CD14-positive monocyte (primary cell): Measurements from ENCODE around the gene PLPP6. TPM values are rescaled to one million over a fixed set of nuclear protein-coding genes. Genes with fewer than 3 reads are reported as not detected.

Source experiments
- DNase-seq, 3 donors: peaks; one replicate each; pipeline ENCODE4 v3.0.0-alpha.2; 2011 to 2022
- H2AFZ ChIP-seq: 2 replicates; pipeline ENCODE4 v1.6.0; 2012; ENCODE audit warnings: mild to moderate bottlenecking, low read depth, low read length, inconsistent platforms; ENCODE audit not compliant: insufficient read depth, poor library complexity, severe bottlenecking
- H3K27ac ChIP-seq, 2 donors: 1 replicate in 1 of 2; 2 replicates in 1 of 2; pipeline ENCODE4 v1.5.1; 2012 to 2013; ENCODE audit warnings: low read length in 2 of 2, control low read depth in 1 of 2, inconsistent platforms in 1 of 2, low read depth in 1 of 2, mild to moderate bottlenecking in 1 of 2
- H3K27me3 ChIP-seq, 2 donors: one replicate each; pipeline versions ENCODE4 v1.6.0 to v1.6.1; 2011 to 2013; ENCODE audit warnings: low read length in 2 of 2; ENCODE audit not compliant: control insufficient read depth in 2 of 2, insufficient read depth in 2 of 2
- H3K36me3 ChIP-seq, 2 donors: replicated peaks in 1 of 2; 1 replicate in 1 of 2; 2 replicates in 1 of 2; pipeline versions ENCODE4 v1.5.1 to v1.6.1; 2012 to 2013; ENCODE audit warnings: low read length in 2 of 2, control low read depth in 1 of 2, inconsistent platforms in 1 of 2, mild to moderate bottlenecking in 1 of 2; ENCODE audit not compliant: insufficient read depth in 2 of 2, control insufficient read depth in 1 of 2
- H3K4me1 ChIP-seq, 2 donors: 1 replicate in 1 of 2; 2 replicates in 1 of 2; pipeline versions ENCODE4 v1.5.1 to v1.6.1; 2012 to 2013; ENCODE audit warnings: low read length in 2 of 2, control low read depth in 1 of 2, inconsistent platforms in 1 of 2, mild to moderate bottlenecking in 1 of 2, moderate library complexity in 1 of 2; ENCODE audit not compliant: insufficient read depth in 2 of 2, control insufficient read depth in 1 of 2
- H3K4me2 ChIP-seq: replicated peaks from 2 replicates; pipeline ENCODE3; 2012; ENCODE audit warnings: low read length, moderate library complexity, mild to moderate bottlenecking; ENCODE audit not compliant: poor library complexity, severe bottlenecking; ENCODE audit errors: extremely low read depth
- H3K4me3 ChIP-seq, 3 experiments: fragments of 200-600 bp in 1 of 3; sonication (generic) in 1 of 3; replicated peaks in 1 of 3; 1 replicate in 2 of 3; 2 replicates in 1 of 3; pipeline ENCODE4 v1.5.1; 2011 to 2013; ENCODE audit warnings: low read length in 3 of 3, mild to moderate bottlenecking in 3 of 3, control low read depth in 2 of 3, low read depth in 2 of 3, inconsistent platforms in 1 of 3, moderate library complexity in 1 of 3
- H3K79me2 ChIP-seq: 2 replicates; pipeline ENCODE4 v1.6.0; 2012; ENCODE audit warnings: mild to moderate bottlenecking, control low read depth, inconsistent platforms, low read length, moderate library complexity; ENCODE audit not compliant: insufficient read depth
- H3K9ac ChIP-seq: 2 replicates; pipeline ENCODE4 v1.6.0; 2017; ENCODE audit warnings: low read length, mild to moderate bottlenecking; ENCODE audit not compliant: insufficient read depth, poor library complexity, severe bottlenecking
- H3K9me3 ChIP-seq, 2 donors: replicated peaks in 1 of 2; 1 replicate in 1 of 2; 2 replicates in 1 of 2; pipeline versions ENCODE4 v1.5.1 to v1.6.1; 2012 to 2013; ENCODE audit warnings: low read length in 2 of 2, control low read depth in 1 of 2; ENCODE audit not compliant: control insufficient read depth in 1 of 2, insufficient read depth in 1 of 2
- H4K20me1 ChIP-seq: 2 replicates; pipeline ENCODE4 v1.6.0; 2012; ENCODE audit warnings: mild to moderate bottlenecking, low read length, control low read depth, moderate library complexity; ENCODE audit not compliant: insufficient read depth
- H3K27ac Mint-ChIP-seq, 7 donors: one replicate each; pipeline ENCODE4 v1.8.0; 2020; ENCODE audit warnings: mild to moderate bottlenecking in 7 of 7, mixed read lengths in 7 of 7, moderate library complexity in 6 of 7, inconsistent platforms in 2 of 7
- H3K27me3 Mint-ChIP-seq, 3 donors: one replicate each; pipeline ENCODE4 v1.8.0; 2021 to 2022; ENCODE audit warnings: low read depth in 3 of 3, mild to moderate bottlenecking in 3 of 3, mixed read lengths in 3 of 3, moderate library complexity in 3 of 3, inconsistent platforms in 1 of 3
- H3K36me3 Mint-ChIP-seq, 2 donors: one replicate each; pipeline ENCODE4 v1.8.0; 2020; ENCODE audit warnings: mixed read lengths in 2 of 2, inconsistent platforms in 1 of 2, mild to moderate bottlenecking in 1 of 2
- H3K4me1 Mint-ChIP-seq: one replicate; pipeline ENCODE4 v1.8.0; 2020; ENCODE audit warnings: mild to moderate bottlenecking, mixed read lengths
- H3K4me3 Mint-ChIP-seq, 2 donors: one replicate each; pipeline ENCODE4 v1.8.0; 2020; ENCODE audit warnings: mild to moderate bottlenecking in 2 of 2, mixed read lengths in 2 of 2, moderate library complexity in 1 of 2
- H3K9me3 Mint-ChIP-seq, 7 donors: one replicate each; pipeline ENCODE4 v1.8.0; 2020 to 2022; ENCODE audit warnings: mixed read lengths in 7 of 7, mild to moderate bottlenecking in 6 of 7, moderate library complexity in 6 of 7, inconsistent platforms in 2 of 7
- CTCF ChIP-seq: fragments of 200-600 bp; IDR thresholded peaks from one replicate; pipeline ENCODE4 v1.8.0; 2022; ENCODE audit warnings: antibody characterized with exemption, mild to moderate bottlenecking
- WGBS: methylation state at CpG from one replicate; pipeline ENCODE4 v1.1.5; 2013; ENCODE audit warnings: missing lambda C conversion rate; ENCODE audit not compliant: insufficient coverage; 5-methylcytosine and 5-hydroxymethylcytosine counted together
- intact Hi-C, 2 donors: fragments of 100-400 bp; cut with micrococcal nuclease; formaldehyde crosslinking; loops; one replicate each; pipeline versions ENCODE4 v1.15.0 to v1.15.1; 2023
- polyA plus RNA-seq, 3 donors: library from polyadenylated mRNA; depleted of rRNA in 1 of 3; unstranded in 2 of 3; stranded (reverse) in 1 of 3; fragments of 300-500 nt in 2 of 3; fragments of >200 nt in 1 of 3; fragmentation: Illumina TruSeq in 2 of 3; gene quantifications; 1 replicate in 2 of 3; 2 replicates in 1 of 3; pipeline ENCODE4 v1.2.3, GENCODE V29; 2012 to 2021

PLPP6 gene
- polyA plus RNA-seq, 3 donors = 1.6 to 1.8 (median 1.8) TPM

GRCh38 chr9:4622016-4622415 is 40.1 kb upstream of the PLPP6 start:
- Histone ChIP-seq H3K4me3 (no peak overlapping the region), H3K4me1 (no peaks in the 10 kb centered on the region), H2AFZ (no peak overlapping the region), H3K9me3 (no peaks in the 10 kb centered on the region), H3K9ac (no peak overlapping the region), H3K27ac (no peak overlapping the region), H3K36me3 (no peaks in the 10 kb centered on the region), H3K79me2 (no peaks in the 10 kb centered on the region), H4K20me1 (no peaks in the 10 kb centered on the region), H3K27me3 (no peaks in the 10 kb centered on the region), H3K4me2 (no peak overlapping the region)
- Mint-ChIP-seq H3K4me1 (peaks cover 8% of the 10 kb centered on the region), H3K36me3 (no peaks in the 10 kb centered on the region), H3K27ac (no peak overlapping the region), H3K27me3 (peaks cover 12 to 18% (median 14%) of the 10 kb centered on the region in 3 donors), H3K9me3 (peaks cover 0 to 1% (median 0%) of the 10 kb centered on the region in 7 donors), H3K4me3 (no peak overlapping the region)
- intact Hi-C loops = no loop called here
- 94% methylated on average over 8 of the region's 10 CpGs for WGBS
- no peak for DNase-seq
- TF ChIP-seq CTCF = no peak

- no peak overlapping the region for H3K4me2 ChIP-seq
- H4K20me1 ChIP-seq = no peaks in the 10 kb centered on the region
- no peaks in the 10 kb centered on the region for H3K36me3 Mint-ChIP-seq
- no peak for DNase-seq
- no peak overlapping the region for H3K27ac ChIP-seq
- no peaks in the 10 kb centered on the region for H3K9me3 ChIP-seq
- no peaks in the 10 kb centered on the region for H3K79me2 ChIP-seq
- H3K27me3 ChIP-seq = peaks cover 0 to 3% of the 10 kb centered on the region in 2 donors
- peaks cover 3% of the 10 kb centered on the region for H3K4me1 Mint-ChIP-seq
- H3K4me1 ChIP-seq = no peaks in the 10 kb centered on the region
- H3K27ac Mint-ChIP-seq = no peak overlapping the region
- TF ChIP-seq CTCF = no peak
- H3K27me3 Mint-ChIP-seq = peaks cover 9 to 11% (median 10%) of the 10 kb centered on the region in 3 donors
- H3K9me3 Mint-ChIP-seq = no peaks in the 10 kb centered on the region
- intact Hi-C loops = no loop called here
- H3K9ac ChIP-seq = no peak overlapping the region
- 0% methylated on average over 1 of the region's 2 CpGs for WGBS
- H3K36me3 ChIP-seq = no peaks in the 10 kb centered on the region
- H2AFZ ChIP-seq = no peak overlapping the region
- no peak overlapping the region for H3K4me3 ChIP-seq
- no peak overlapping the region for H3K4me3 Mint-ChIP-seq
Observed at GRCh38 chr9:4630836-4631235, 31.3 kb upstream of the PLPP6 start.
